WTC11 (cell line): ENCODE data around the gene KCNG2. TPM values are rescaled to one million over a fixed set of nuclear protein-coding genes. Genes with fewer than 3 reads are reported as not detected.

ENCODE experiments used
- ATAC-seq: fragments of 200-7000 bp; cut with Tn5 transposase; 2 replicates; pipeline ENCODE4 v1.10.0; 2021; ENCODE audit warnings: mild to moderate bottlenecking, moderate library complexity
- CTCF ChIA-PET: fragments of 300-600 bp; sonication (Branson Sonifier 250); formaldehyde crosslinking; loops from one replicate; lab custom pipeline; 2021; ENCODE audit warnings: antibody characterized with exemption; lab: Charles Lee
- POLR2A ChIA-PET: fragments of 350-600 bp; sonication (Branson Sonifier 250); formaldehyde crosslinking; loops from one replicate; lab custom pipeline; 2021; ENCODE audit warnings: antibody characterized with exemption; lab: Charles Lee
- DNase-seq: peaks from one replicate; pipeline ENCODE4 v3.0.0; 2021; ENCODE audit warnings: low spot score
- H3K27ac Mint-ChIP-seq: 2 replicates; pipeline ENCODE4 v1.8.0; 2021; ENCODE audit warnings: mixed read lengths
- H3K27me3 Mint-ChIP-seq: 2 replicates; pipeline ENCODE4 v1.8.0; 2021; ENCODE audit warnings: low read depth, mild to moderate bottlenecking, moderate library complexity, mixed read lengths
- H3K36me3 Mint-ChIP-seq: 2 replicates; pipeline ENCODE4 v1.8.0; 2021; ENCODE audit warnings: mixed read lengths
- H3K4me1 Mint-ChIP-seq: 2 replicates; pipeline ENCODE4 v1.8.0; 2022; ENCODE audit warnings: mixed read lengths
- H3K4me3 Mint-ChIP-seq: 2 replicates; pipeline ENCODE4 v1.8.0; 2021; ENCODE audit warnings: mild to moderate bottlenecking, moderate library complexity, mixed read lengths
- H3K9me3 Mint-ChIP-seq: 2 replicates; pipeline ENCODE4 v1.8.0; 2021; ENCODE audit warnings: mixed read lengths
- ESRRA ChIP-seq: sonication (generic); formaldehyde crosslinking; IDR thresholded peaks from 2 replicates; pipeline ENCODE4 v1.8.1; 2022; ENCODE audit warnings: mild to moderate bottlenecking, missing genetic modification reagents, borderline replicate concordance
- FOXK1 ChIP-seq: sonication (generic); formaldehyde crosslinking; IDR thresholded peaks from 2 replicates; pipeline ENCODE4 v1.8.0; 2022; ENCODE audit warnings: mild to moderate bottlenecking, moderate library complexity, missing genetic modification reagents
- FOXP1 ChIP-seq: sonication (generic); formaldehyde crosslinking; IDR thresholded peaks from 2 replicates; pipeline ENCODE4 v1.8.0; 2022; ENCODE audit warnings: missing genetic modification reagents, mild to moderate bottlenecking, moderate library complexity, borderline replicate concordance
- NR2C2 ChIP-seq: sonication (generic); formaldehyde crosslinking; IDR thresholded peaks from 2 replicates; pipeline ENCODE4 v1.8.0; 2022; ENCODE audit warnings: mild to moderate bottlenecking, missing genetic modification reagents
- NR3C1 ChIP-seq: sonication (generic); formaldehyde crosslinking; conservative IDR thresholded peaks from 2 replicates; pipeline ENCODE4 v1.8.1; 2023; ENCODE audit warnings: low read depth, mild to moderate bottlenecking, missing genetic modification reagents
- RELA ChIP-seq: sonication (generic); formaldehyde crosslinking; IDR thresholded peaks from 2 replicates; pipeline ENCODE4 v1.8.1; 2022; ENCODE audit warnings: missing genetic modification reagents, mild to moderate bottlenecking, borderline replicate concordance
- TP53 ChIP-seq: sonication (generic); formaldehyde crosslinking; IDR thresholded peaks from 2 replicates; pipeline ENCODE4 v1.8.1; 2023; ENCODE audit warnings: mild to moderate bottlenecking, missing genetic modification reagents
- ZNF138 ChIP-seq: sonication (generic); formaldehyde crosslinking; conservative IDR thresholded peaks from 2 replicates; pipeline ENCODE4 v1.8.1; 2022; ENCODE audit warnings: mild to moderate bottlenecking, moderate library complexity, missing genetic modification reagents
- total RNA-seq: library from RNA; stranded (reverse); gene quantifications from 3 replicates; pipeline ENCODE4 v1.2.3, GENCODE V29; 2021
- TF ChIP-seq, protein P1 (sequence below): fragments of 250-450 bp; sonication (Bioruptor Pico); IDR thresholded peaks from 2 replicates; pipeline ENCODE4 v1.9.0; 2021; ENCODE audit warnings: moderate library complexity, mild to moderate bottlenecking, inconsistent platforms, borderline replicate concordance
- TF ChIP-seq, protein P2 (sequence below): sonication (generic); formaldehyde crosslinking; IDR thresholded peaks from 2 replicates; pipeline ENCODE4 v1.8.0; 2022; ENCODE audit warnings: mild to moderate bottlenecking, missing genetic modification reagents
- TF ChIP-seq, protein P3 (sequence below): sonication (generic); formaldehyde crosslinking; IDR thresholded peaks from 2 replicates; pipeline ENCODE4 v1.8.0; 2023; ENCODE audit warnings: mild to moderate bottlenecking, missing genetic modification reagents
- TF ChIP-seq, protein P4 (sequence below): fragments of 250-450 bp; sonication (Bioruptor Pico); IDR thresholded peaks from 2 replicates; pipeline ENCODE4 v1.9.0; 2021; ENCODE audit warnings: mild to moderate bottlenecking, borderline replicate concordance
- TF ChIP-seq, protein P5 (sequence below): sonication (generic); formaldehyde crosslinking; IDR thresholded peaks from 2 replicates; pipeline ENCODE4 v1.8.0; 2022; ENCODE audit warnings: mild to moderate bottlenecking, missing genetic modification reagents
- TF ChIP-seq, protein P6 (sequence below): fragments of 250-450 bp; sonication (Bioruptor Pico); IDR thresholded peaks from 2 replicates; pipeline ENCODE4 v1.8.0; 2021; ENCODE audit warnings: mild to moderate bottlenecking

The KCNG2 gene
- total RNA-seq, 1 experiment from 2014 or later, result 0.50 TPM

DNA sequence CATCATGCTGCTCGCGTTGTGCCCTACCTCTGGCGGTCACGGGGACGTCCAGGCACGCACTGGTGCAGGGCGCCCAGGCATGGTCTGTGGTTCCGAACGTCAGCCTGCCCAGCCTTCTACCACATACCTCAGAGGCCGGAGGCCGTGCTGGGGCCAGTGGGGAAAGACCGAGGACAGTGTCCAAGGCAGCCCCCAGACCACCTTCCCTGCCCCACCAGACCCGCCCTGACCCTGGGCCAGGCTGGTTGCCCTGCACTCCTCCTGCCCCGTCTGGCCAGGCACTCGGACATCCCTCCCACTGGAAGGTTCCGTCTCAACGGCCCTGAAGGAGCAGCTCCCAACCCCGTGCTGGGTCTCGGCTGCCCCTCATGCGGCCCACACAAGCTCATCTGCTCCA lies 120.9 kb downstream of the KCNG2 start:
- Mint-ChIP-seq H3K27me3 (no peaks in the 10 kb centered on the region), H3K36me3 (0 out of 2 replicates have a peak, but pooled peaks cover 5% of the 10 kb centered on the region), H3K4me1 (peaks cover 7% of the 10 kb centered on the region), H3K9me3 (0 out of 2 replicates have a peak, but pooled peaks cover 3% of the 10 kb centered on the region), H3K4me3 (no peak overlapping the region), H3K27ac (no peak overlapping the region)
- ChIA-PET CTCF (no interaction called here), POLR2A (no interaction called here)
- TF ChIP-seq FOXP1 (no peak), RELA (no peak), NR3C1 (no peak), ESRRA (CRISPR knock-in tag) (no peak), ZNF138 (CRISPR knock-in tag) (no peak)
- TF ChIP-seq, protein P1, sequence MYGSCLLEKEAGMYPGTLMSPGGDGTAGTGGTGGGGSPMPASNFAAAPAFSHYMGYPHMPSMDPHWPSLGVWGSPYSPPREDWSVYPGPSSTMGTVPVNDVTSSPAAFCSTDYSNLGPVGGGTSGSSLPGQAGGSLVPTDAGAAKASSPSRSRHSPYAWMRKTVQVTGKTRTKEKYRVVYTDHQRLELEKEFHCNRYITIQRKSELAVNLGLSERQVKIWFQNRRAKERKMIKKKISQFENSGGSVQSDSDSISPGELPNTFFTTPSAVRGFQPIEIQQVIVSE (CRISPR knock-in tag), result no peak
- TF ChIP-seq, protein P2, sequence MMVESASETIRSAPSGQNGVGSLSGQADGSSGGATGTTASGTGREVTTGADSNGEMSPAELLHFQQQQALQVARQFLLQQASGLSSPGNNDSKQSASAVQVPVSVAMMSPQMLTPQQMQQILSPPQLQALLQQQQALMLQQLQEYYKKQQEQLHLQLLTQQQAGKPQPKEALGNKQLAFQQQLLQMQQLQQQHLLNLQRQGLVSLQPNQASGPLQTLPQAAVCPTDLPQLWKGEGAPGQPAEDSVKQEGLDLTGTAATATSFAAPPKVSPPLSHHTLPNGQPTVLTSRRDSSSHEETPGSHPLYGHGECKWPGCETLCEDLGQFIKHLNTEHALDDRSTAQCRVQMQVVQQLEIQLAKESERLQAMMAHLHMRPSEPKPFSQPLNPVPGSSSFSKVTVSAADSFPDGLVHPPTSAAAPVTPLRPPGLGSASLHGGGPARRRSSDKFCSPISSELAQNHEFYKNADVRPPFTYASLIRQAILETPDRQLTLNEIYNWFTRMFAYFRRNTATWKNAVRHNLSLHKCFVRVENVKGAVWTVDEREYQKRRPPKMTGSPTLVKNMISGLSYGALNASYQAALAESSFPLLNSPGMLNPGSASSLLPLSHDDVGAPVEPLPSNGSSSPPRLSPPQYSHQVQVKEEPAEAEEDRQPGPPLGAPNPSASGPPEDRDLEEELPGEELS (CRISPR knock-in tag), result no peak
- TF ChIP-seq, protein P3, sequence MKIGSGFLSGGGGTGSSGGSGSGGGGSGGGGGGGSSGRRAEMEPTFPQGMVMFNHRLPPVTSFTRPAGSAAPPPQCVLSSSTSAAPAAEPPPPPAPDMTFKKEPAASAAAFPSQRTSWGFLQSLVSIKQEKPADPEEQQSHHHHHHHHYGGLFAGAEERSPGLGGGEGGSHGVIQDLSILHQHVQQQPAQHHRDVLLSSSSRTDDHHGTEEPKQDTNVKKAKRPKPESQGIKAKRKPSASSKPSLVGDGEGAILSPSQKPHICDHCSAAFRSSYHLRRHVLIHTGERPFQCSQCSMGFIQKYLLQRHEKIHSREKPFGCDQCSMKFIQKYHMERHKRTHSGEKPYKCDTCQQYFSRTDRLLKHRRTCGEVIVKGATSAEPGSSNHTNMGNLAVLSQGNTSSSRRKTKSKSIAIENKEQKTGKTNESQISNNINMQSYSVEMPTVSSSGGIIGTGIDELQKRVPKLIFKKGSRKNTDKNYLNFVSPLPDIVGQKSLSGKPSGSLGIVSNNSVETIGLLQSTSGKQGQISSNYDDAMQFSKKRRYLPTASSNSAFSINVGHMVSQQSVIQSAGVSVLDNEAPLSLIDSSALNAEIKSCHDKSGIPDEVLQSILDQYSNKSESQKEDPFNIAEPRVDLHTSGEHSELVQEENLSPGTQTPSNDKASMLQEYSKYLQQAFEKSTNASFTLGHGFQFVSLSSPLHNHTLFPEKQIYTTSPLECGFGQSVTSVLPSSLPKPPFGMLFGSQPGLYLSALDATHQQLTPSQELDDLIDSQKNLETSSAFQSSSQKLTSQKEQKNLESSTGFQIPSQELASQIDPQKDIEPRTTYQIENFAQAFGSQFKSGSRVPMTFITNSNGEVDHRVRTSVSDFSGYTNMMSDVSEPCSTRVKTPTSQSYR (CRISPR knock-in tag), result no peak
- ATAC-seq, result no peak
- DNase-seq, result no peak

DNA sequence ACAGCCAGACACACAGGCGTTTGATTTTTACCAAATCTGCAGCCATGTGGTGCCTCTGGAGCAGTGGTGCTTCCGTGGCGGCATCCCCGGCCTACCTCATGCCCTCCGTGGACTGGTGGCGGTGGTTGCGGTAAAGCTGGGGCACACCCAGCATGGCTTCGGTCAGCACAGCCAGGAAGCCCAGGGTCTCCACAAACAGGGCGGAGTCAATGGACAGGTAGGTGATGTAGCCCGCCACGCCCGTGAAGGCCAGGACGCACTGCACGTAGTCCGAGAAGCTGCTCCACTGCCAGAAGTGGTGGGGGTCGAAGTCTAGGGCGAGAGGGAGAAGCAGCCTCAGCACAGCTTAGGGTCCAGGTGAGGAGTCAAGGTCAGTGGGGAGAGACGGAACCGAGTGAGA lies 121.4 kb downstream of the KCNG2 start:
- Mint-ChIP-seq H3K4me1 (peaks cover 7% of the 10 kb centered on the region), H3K27me3 (no peaks in the 10 kb centered on the region), H3K9me3 (0 out of 2 replicates have a peak, but pooled peaks cover 3% of the 10 kb centered on the region), H3K36me3 (0 out of 2 replicates have a peak, but pooled peaks cover 5% of the 10 kb centered on the region), H3K27ac (no peak overlapping the region), H3K4me3 (no peak overlapping the region)
- POLR2A ChIA-PET, result no interaction called here
- TF ChIP-seq NR2C2 (CRISPR knock-in tag) (no peak), TP53 (CRISPR knock-in tag) (no peak), FOXK1 (CRISPR knock-in tag) (no peak)
- TF ChIP-seq, protein P3 (CRISPR knock-in tag), result no peak
- TF ChIP-seq, protein P4, sequence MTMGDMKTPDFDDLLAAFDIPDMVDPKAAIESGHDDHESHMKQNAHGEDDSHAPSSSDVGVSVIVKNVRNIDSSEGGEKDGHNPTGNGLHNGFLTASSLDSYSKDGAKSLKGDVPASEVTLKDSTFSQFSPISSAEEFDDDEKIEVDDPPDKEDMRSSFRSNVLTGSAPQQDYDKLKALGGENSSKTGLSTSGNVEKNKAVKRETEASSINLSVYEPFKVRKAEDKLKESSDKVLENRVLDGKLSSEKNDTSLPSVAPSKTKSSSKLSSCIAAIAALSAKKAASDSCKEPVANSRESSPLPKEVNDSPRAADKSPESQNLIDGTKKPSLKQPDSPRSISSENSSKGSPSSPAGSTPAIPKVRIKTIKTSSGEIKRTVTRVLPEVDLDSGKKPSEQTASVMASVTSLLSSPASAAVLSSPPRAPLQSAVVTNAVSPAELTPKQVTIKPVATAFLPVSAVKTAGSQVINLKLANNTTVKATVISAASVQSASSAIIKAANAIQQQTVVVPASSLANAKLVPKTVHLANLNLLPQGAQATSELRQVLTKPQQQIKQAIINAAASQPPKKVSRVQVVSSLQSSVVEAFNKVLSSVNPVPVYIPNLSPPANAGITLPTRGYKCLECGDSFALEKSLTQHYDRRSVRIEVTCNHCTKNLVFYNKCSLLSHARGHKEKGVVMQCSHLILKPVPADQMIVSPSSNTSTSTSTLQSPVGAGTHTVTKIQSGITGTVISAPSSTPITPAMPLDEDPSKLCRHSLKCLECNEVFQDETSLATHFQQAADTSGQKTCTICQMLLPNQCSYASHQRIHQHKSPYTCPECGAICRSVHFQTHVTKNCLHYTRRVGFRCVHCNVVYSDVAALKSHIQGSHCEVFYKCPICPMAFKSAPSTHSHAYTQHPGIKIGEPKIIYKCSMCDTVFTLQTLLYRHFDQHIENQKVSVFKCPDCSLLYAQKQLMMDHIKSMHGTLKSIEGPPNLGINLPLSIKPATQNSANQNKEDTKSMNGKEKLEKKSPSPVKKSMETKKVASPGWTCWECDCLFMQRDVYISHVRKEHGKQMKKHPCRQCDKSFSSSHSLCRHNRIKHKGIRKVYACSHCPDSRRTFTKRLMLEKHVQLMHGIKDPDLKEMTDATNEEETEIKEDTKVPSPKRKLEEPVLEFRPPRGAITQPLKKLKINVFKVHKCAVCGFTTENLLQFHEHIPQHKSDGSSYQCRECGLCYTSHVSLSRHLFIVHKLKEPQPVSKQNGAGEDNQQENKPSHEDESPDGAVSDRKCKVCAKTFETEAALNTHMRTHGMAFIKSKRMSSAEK (CRISPR knock-in tag), result no peak
- TF ChIP-seq, protein P5, sequence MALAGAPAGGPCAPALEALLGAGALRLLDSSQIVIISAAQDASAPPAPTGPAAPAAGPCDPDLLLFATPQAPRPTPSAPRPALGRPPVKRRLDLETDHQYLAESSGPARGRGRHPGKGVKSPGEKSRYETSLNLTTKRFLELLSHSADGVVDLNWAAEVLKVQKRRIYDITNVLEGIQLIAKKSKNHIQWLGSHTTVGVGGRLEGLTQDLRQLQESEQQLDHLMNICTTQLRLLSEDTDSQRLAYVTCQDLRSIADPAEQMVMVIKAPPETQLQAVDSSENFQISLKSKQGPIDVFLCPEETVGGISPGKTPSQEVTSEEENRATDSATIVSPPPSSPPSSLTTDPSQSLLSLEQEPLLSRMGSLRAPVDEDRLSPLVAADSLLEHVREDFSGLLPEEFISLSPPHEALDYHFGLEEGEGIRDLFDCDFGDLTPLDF (CRISPR knock-in tag), result no peak
- TF ChIP-seq, protein P6, sequence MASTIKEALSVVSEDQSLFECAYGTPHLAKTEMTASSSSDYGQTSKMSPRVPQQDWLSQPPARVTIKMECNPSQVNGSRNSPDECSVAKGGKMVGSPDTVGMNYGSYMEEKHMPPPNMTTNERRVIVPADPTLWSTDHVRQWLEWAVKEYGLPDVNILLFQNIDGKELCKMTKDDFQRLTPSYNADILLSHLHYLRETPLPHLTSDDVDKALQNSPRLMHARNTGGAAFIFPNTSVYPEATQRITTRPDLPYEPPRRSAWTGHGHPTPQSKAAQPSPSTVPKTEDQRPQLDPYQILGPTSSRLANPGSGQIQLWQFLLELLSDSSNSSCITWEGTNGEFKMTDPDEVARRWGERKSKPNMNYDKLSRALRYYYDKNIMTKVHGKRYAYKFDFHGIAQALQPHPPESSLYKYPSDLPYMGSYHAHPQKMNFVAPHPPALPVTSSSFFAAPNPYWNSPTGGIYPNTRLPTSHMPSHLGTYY (CRISPR knock-in tag), result no peak
- TF ChIP-seq, protein P1 (CRISPR knock-in tag), result no peak
- no peak for ATAC-seq
- CTCF ChIA-PET, result no interaction called here
- no peak for DNase-seq
